ENCODE measurements around the gene ATRNL1.
"Not testable (repeated sequence)": the region's sequence is repeated elsewhere in the genome, so short reads cannot be mapped to it uniquely, and the experiment has no call there.

The ATRNL1 gene

GRCh38 chr10:115772606-115773005 lies 679.4 kb downstream of the ATRNL1 start:
- no peak for DNase-seq

GRCh38 chr10:115773832-115774231 lies 680.7 kb downstream of the ATRNL1 start:
- DNase-seq, result no peak

GRCh38 chr10:115774721-115775120 lies 681.6 kb downstream of the ATRNL1 start:
- DNase-seq, result no peak

- no peak for DNase-seq
These were observed 684.5 kb downstream of the ATRNL1 start for GRCh38 chr10:115777646-115778045.

GRCh38 chr10:115790220-115790619 lies 697.1 kb downstream of the ATRNL1 start:
- no peak for DNase-seq

GRCh38 chr10:115795964-115796363 lies 702.8 kb downstream of the ATRNL1 start:
- no peak for DNase-seq

- no peak for DNase-seq
These were observed 708.3 kb downstream of the ATRNL1 start for GRCh38 chr10:115801457-115801856.

GRCh38 chr10:115801992-115802391 lies 708.8 kb downstream of the ATRNL1 start:
- DNase-seq, result no peak

- DNase-seq, result no peak
These were observed 709.7 kb downstream of the ATRNL1 start for GRCh38 chr10:115802911-115803310.

GRCh38 chr10:115814542-115814941 lies 721.4 kb downstream of the ATRNL1 start:
- no peak for DNase-seq

- DNase-seq, result no peak
These were observed 724.8 kb downstream of the ATRNL1 start for GRCh38 chr10:115818012-115818411.

GRCh38 chr10:115826396-115826795 lies 733.2 kb downstream of the ATRNL1 start:
- no peak for DNase-seq

GRCh38 chr10:115827231-115828009 lies 734.3 kb downstream of the ATRNL1 start:
- no peak for DNase-seq

- DNase-seq, result not testable (repeated sequence)
These were observed 735.0 kb downstream of the ATRNL1 start for GRCh38 chr10:115828182-115828581.

- DNase-seq, result no peak
These were observed 736.5 kb downstream of the ATRNL1 start for GRCh38 chr10:115829521-115830205.

GRCh38 chr10:115830265-115830970 lies 737.3 kb downstream of the ATRNL1 start:
- DNase-seq, result no peak

- DNase-seq, result no peak
These were observed 737.9 kb downstream of the ATRNL1 start for GRCh38 chr10:115831016-115831415.

- DNase-seq, result no peak
These were observed 740.0 kb downstream of the ATRNL1 start for GRCh38 chr10:115833119-115833518.

- DNase-seq, result no peak
These were observed 751.4 kb downstream of the ATRNL1 start for GRCh38 chr10:115844591-115844990.

GRCh38 chr10:115845921-115846320 lies 752.8 kb downstream of the ATRNL1 start:
- no peak for DNase-seq

GRCh38 chr10:115846528-115846927 lies 753.4 kb downstream of the ATRNL1 start:
- DNase-seq, result no peak

GRCh38 chr10:115849197-115849596 lies 756.0 kb downstream of the ATRNL1 start:
- no peak for DNase-seq

GRCh38 chr10:115850666-115851065 lies 757.5 kb downstream of the ATRNL1 start:
- DNase-seq, result no peak

- DNase-seq, result no peak
These were observed 758.5 kb downstream of the ATRNL1 start for GRCh38 chr10:115851695-115852094.
